HG03025 (cell line): ENCODE measurements around the gene MIPEP.
"Not testable (repeated sequence)": the region's sequence is repeated elsewhere in the genome, so short reads cannot be mapped to it uniquely, and the experiment has no call there.

Experiments
- ATAC-seq: cut with Tn5 transposase; IDR thresholded peaks from one replicate; pipeline ENCODE4 v1.9.1; 2021; ENCODE audit warnings: mild to moderate bottlenecking, moderate library complexity; ENCODE audit not compliant: unreplicated experiment, low FRiP score

MIPEP gene

GRCh38 chr13:23888658-23889614 is at the start of gene MIPEP:
Gene MIPEP, minus strand, starts transcription at chr13:23889400. Its CDS starts 80 bp downstream, at chr13:23889320.
- ATAC-seq: peak; percentile 95

- ATAC-seq: no peak
Observed at GRCh38 chr13:23934520-23934919, 45.3 kb upstream of the MIPEP start.

DNA sequence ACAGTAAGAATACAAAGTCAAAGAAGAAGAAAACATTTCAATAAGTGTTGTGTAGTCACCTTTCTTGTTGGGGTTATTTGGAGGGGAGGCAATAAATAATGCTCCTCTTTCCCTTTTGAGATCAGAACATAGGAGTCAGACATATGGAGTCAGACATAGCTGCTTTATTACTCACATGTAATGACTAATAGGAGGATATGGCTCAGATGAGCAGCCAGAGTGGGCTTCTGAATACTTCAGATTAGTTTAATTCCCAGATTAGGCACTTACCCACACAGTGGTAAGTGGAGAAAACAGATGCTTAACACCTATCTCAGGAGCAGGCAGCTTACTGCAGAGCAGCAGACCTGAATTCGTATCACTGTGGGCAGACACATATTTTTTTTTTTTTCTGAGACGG is 39.8 kb upstream of the MIPEP start:
- no peak for ATAC-seq

GRCh38 chr13:23923031-23923430 is 33.8 kb upstream of the MIPEP start:
- no peak for ATAC-seq

- ATAC-seq: no peak
Observed at GRCh38 chr13:23922005-23922932, 33.1 kb upstream of the MIPEP start.

- no peak for ATAC-seq
Observed at GRCh38 chr13:23921451-23921888, 32.3 kb upstream of the MIPEP start.

- ATAC-seq: no peak
Observed at GRCh38 chr13:23919006-23919405, 29.8 kb upstream of the MIPEP start.

DNA sequence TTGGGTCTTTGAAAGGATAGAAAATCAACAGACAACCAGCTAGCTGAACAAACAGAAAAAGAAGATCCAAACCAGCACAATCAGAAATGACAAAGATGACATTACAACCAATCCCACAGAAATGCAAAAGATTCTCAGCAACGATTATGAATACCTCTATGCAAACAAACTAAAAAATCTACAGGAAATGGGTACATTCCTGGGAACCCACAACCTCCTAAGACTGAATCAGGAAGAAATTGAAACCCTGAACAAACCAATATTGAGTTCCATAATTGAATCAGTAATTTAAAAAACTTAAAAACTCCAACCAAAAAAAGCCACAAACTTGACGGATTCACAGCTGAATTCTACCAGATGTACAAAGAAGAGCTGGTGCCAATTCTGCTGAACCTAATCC is 29.0 kb upstream of the MIPEP start:
- ATAC-seq: no peak

GRCh38 chr13:23915308-23915707 is 26.1 kb upstream of the MIPEP start:
- ATAC-seq: no peak

DNA sequence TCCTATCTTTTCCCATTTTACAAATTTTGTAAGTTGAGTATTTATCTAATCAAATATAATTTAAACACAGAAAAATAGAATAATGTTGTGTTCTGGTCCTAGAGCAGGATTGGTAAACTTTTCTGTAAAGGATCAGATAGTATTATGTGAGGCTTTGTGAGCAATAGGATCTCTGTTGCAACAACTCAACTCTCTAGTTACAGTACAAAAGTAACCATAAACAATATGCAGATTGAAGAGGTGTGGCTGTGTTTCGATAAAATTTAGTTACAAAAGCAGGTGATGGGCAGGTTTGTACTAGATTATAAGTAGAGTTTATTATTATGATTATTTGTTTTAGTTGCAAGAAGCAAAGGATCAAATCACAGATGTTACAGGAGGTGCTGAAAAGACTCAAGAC is 23.3 kb upstream of the MIPEP start:
- ATAC-seq: no peak

- no peak for ATAC-seq
Observed at GRCh38 chr13:23909606-23910005, 20.4 kb upstream of the MIPEP start.

- ATAC-seq: no peak
Observed at GRCh38 chr13:23905766-23906165, 16.6 kb upstream of the MIPEP start.

DNA sequence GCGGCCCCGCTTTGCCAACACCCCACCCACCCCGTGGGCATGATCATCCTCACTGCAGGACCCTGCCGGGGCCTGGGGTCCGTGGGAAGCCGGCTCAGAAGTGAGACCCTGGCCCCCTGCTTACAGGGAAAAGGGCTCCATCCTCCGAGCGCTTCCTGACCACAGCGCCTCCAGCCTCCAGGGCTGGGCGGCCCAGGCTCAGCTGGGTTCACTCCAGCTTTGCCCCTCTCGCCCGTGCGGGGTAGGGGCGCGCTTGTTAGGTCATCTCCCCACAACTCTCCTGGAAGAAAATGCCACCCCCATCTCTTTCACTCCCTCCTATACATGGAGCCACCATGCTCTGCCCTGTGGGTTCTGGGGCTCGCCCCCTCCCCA is 14.7 kb upstream of the MIPEP start:
- ATAC-seq: no peak

- no peak for ATAC-seq
Observed at GRCh38 chr13:23902975-23903905, 14.0 kb upstream of the MIPEP start.

DNA sequence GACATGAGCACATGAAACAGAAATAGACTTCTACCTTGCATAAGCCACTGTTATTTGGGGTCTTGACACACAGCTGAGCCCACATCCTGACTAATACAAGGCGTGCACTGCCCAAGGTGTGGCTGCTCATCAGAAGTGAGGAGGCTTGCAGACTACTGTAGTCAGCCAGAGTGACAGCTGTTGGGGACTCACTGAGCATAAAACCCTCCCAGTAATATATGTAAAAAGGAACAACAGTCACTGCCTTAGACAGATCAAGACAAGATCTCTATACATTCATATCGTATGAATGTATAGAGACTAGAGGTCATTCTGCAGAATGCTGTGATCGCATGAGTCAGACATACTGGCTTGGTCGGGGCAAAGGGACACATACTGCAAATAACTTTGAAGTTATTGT is 12.2 kb upstream of the MIPEP start:
- ATAC-seq: no peak

DNA sequence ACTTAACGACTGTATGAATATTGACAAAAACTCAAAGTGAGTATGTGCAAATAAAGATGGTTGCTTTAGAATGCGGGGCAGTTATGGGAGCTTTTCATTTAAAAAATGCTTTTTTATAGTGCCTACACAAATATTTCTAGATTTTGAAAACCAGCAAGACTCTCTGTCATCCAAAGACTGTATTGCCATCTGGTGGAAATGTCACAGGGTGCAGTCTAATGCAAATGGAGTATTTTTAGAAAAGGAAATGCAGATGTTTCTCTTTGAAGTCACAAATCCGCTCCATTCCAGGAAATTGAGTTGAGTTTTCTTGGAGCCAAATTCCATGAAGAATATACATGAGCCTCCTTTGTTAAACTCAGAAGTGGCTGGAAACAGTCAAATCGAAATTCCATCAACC is 10.4 kb upstream of the MIPEP start:
- no peak for ATAC-seq

GRCh38 chr13:23898101-23898500 is 8.9 kb upstream of the MIPEP start:
- no peak for ATAC-seq

GRCh38 chr13:23897452-23897919 is 8.3 kb upstream of the MIPEP start, which contains the start of gene C1QTNF9B:
Gene C1QTNF9B, minus strand, starts transcription at chr13:23897502.
- ATAC-seq: not testable (repeated sequence)

DNA sequence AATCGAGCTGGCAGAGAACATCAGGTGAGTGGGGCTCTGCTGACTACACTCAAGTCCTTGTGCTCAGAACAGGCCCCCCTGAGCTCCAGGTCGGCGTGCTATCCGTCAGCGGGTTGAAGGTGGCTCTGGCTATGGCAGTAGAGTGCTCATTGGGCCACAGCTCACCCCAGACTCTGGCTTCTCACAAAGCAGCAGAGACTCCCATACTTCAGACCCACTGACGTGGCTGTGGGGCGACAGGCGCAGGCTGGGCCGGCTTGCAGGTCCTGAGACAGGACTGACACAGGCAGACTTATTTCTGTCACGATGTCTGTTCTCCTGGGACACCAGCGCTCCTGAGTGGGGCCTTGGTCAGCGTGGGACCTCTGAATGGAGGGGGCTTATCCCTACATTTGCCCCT is 5.5 kb upstream of the MIPEP start:
- not testable (repeated sequence) for ATAC-seq

GRCh38 chr13:23893791-23894190 is 4.6 kb upstream of the MIPEP start:
- ATAC-seq: not testable (repeated sequence)
